Gastrocnemius medialis (tissue), 4 donors: ENCODE measurements around the gene ADGRE1. TPM values are rescaled to one million over a fixed set of nuclear protein-coding genes. Genes with fewer than 3 reads are reported as not detected.

ENCODE experiments used
- ATAC-seq, 2 donors: fragments of 150-250 bp; one replicate each; pipeline ENCODE4 v1.9.1; 2016
- DNase-seq, 2 donors: peaks; one replicate each; pipeline ENCODE4 v3.0.0-alpha.2; 2019
- H3K27ac ChIP-seq, 4 donors: fragments of 200-600 bp; sonication (generic); 1 replicate in 1 of 4; 2 replicates in 3 of 4; pipeline ENCODE4 v1.5.1; 2016 to 2018; ENCODE audit warnings: mild to moderate bottlenecking in 2 of 4, moderate library complexity in 1 of 4
- H3K27me3 ChIP-seq, 3 donors: fragments of 200-600 bp; sonication (generic) in 2 of 3; 1 replicate in 1 of 3; 2 replicates in 2 of 3; pipeline versions ENCODE4 v1.5.1 to v1.6.0; 2016 to 2019; ENCODE audit warnings: mild to moderate bottlenecking in 1 of 3, moderate library complexity in 1 of 3
- H3K36me3 ChIP-seq, 2 donors: fragments of 200-600 bp; sonication (generic) in 1 of 2; one replicate each; pipeline ENCODE4 v1.5.1; 2017 to 2018
- H3K4me1 ChIP-seq, 2 donors: fragments of 200-600 bp; sonication (generic) in 1 of 2; one replicate each; pipeline ENCODE4 v1.5.1; 2016 to 2017; ENCODE audit warnings: mild to moderate bottlenecking in 2 of 2
- H3K4me3 ChIP-seq, 4 donors: fragments of 200-600 bp; sonication (generic) in 3 of 4; 1 replicate in 1 of 4; 2 replicates in 3 of 4; pipeline ENCODE4 v1.5.1; 2016 to 2019; ENCODE audit warnings: mild to moderate bottlenecking in 2 of 4
- H3K9me3 ChIP-seq, 3 donors: fragments of 200-600 bp; sonication (generic) in 2 of 3; 1 replicate in 1 of 3; 2 replicates in 2 of 3; pipeline ENCODE4 v1.5.1; 2016 to 2019
- POLR2A ChIP-seq, 2 donors: fragments of 450-650 bp; IDR thresholded peaks; one replicate each; pipeline ENCODE4 v1.6.1; 2017; ENCODE audit warnings: antibody characterized with exemption in 2 of 2, mild to moderate bottlenecking in 2 of 2, moderate library complexity in 2 of 2
- in situ Hi-C, 4 donors: fragments of 200-750 bp; cut with MboI; loops; one replicate each; pipeline versions ENCODE4 v1.15.0 to v1.8.0; 2017; ENCODE audit warnings: low sequenced_read_pairs in 4 of 4
- intact Hi-C: fragments of 100-400 bp; cut with DNase I; formaldehyde crosslinking; loops from one replicate; pipeline ENCODE4 v1.15.1; 2023; ENCODE audit warnings: low total_unique reads
- total RNA-seq, 4 donors: library from RNA; depleted of rRNA; stranded (reverse); fragments of >200 nt; gene quantifications; one replicate each; pipeline versions ENCODE4 v1.1.0 to v1.2.3, GENCODE V29; 2016
- TF ChIP-seq, protein P1 (sequence below), 5 experiments: fragments of 450-650 bp in 3 of 5; fragments of 200-600 bp in 2 of 5; sonication (generic) in 2 of 5; IDR thresholded peaks in 4 of 5; conservative IDR thresholded peaks in 1 of 5; 1 replicate in 4 of 5; 2 replicates in 1 of 5; pipeline ENCODE4 v1.5.1; 2016 to 2019; ENCODE audit warnings: antibody characterized with exemption in 5 of 5, mild to moderate bottlenecking in 3 of 5, moderate library complexity in 3 of 5

The ADGRE1 gene
- total RNA-seq, 4 donors from 2014 or later = 0.13 to 0.33 TPM; not detected in 2

DNA sequence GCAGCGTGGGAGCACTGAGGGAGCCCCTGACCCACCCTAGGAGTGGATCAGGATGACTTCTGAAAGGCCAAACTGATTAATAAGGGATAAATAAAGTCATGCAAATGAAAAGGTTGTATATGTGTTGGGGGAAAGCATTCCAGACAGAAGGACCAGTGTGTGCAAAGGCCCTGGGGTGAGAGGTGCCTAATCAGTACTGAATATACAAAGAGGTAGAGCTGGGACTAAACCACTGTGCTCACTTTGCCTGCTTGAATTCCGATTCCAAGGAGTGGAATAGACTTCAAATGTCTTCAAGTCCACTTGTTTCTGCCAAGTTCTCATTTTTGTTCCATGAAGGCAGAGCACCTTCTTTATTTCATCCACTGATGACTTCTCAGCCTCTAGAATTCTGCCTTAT is 32.6 kb upstream of the ADGRE1 start:
- Histone ChIP-seq H3K9me3 (no peaks in the 10 kb centered on the region), H3K27ac (no peak overlapping the region), H3K4me3 (no peak overlapping the region), H3K27me3 (no peaks in the 10 kb centered on the region), H3K4me1 (no peaks in the 10 kb centered on the region), H3K36me3 (no peaks in the 10 kb centered on the region)
- in situ Hi-C loops (loop anchor here in 3 of 4 donors (25.0 kb wide), 2 partner anchors 217 to 342 kb away; partner anchors contain the start of gene TUBB4A (in 3 of the 3)), intact Hi-C loops (no loop called here)
- no peak for TF ChIP-seq POLR2A (IDR thresholded peaks at IDR 0.05)
- TF ChIP-seq, protein P1, sequence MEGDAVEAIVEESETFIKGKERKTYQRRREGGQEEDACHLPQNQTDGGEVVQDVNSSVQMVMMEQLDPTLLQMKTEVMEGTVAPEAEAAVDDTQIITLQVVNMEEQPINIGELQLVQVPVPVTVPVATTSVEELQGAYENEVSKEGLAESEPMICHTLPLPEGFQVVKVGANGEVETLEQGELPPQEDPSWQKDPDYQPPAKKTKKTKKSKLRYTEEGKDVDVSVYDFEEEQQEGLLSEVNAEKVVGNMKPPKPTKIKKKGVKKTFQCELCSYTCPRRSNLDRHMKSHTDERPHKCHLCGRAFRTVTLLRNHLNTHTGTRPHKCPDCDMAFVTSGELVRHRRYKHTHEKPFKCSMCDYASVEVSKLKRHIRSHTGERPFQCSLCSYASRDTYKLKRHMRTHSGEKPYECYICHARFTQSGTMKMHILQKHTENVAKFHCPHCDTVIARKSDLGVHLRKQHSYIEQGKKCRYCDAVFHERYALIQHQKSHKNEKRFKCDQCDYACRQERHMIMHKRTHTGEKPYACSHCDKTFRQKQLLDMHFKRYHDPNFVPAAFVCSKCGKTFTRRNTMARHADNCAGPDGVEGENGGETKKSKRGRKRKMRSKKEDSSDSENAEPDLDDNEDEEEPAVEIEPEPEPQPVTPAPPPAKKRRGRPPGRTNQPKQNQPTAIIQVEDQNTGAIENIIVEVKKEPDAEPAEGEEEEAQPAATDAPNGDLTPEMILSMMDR (IDR thresholded peaks at IDR 0.05 in 4 of 5, conservative IDR thresholded peaks at IDR 0.05 in 1 of 5) = no peak
- ATAC-seq = no peak
- DNase-seq = no peak

DNA sequence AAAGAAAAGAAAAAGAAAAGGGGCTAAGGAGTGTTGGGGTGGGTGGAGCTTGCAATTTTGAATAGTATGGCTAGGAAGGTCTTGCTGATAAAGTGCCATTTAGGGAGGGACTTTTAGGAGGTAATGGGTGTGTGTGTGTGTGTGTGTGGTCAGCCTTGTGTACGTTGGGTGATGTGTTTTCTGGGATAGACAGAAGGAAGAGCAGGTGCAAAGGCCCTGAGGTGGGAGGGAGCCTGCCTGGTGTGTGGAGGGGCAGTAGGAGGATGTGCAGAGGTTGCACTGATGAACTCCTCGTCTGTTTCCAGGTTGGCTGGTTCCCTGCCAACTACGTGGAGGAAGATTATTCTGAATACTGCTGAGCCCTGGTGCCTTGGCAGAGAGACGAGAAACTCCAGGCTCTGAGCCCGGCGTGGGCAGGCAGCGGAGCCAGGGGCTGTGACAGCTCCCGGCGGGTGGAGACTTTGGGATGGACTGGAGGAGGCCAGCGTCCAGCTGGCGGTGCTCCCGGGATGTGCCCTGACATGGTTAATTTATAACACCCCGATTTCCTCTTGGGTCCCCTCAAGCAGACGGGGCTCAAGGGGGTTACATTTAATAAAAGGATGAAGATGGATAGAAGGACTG is 30.5 kb upstream of the ADGRE1 start:
- H3K4me3 ChIP-seq = no peak overlapping the region
- ATAC-seq (no peak), DNase-seq (no peak)
- in situ Hi-C loops = loop anchor here in 3 of 4 donors (25.0 kb wide), 2 partner anchors 220 to 345 kb away; partner anchors contain the start of gene TUBB4A (in 3 of the 3)
- no peak overlapping the region for H3K27ac ChIP-seq
- TF ChIP-seq, protein P1 (IDR thresholded peaks at IDR 0.05 in 4 of 5, conservative IDR thresholded peaks at IDR 0.05 in 1 of 5) = no peak
- TF ChIP-seq POLR2A (IDR thresholded peaks at IDR 0.05) = no peak
- H3K36me3 ChIP-seq = no peaks in the 10 kb centered on the region
- H3K27me3 ChIP-seq = no peaks in the 10 kb centered on the region
- H3K4me1 ChIP-seq = no peaks in the 10 kb centered on the region
- no peaks in the 10 kb centered on the region for H3K9me3 ChIP-seq
- intact Hi-C loops = no loop called here

DNA sequence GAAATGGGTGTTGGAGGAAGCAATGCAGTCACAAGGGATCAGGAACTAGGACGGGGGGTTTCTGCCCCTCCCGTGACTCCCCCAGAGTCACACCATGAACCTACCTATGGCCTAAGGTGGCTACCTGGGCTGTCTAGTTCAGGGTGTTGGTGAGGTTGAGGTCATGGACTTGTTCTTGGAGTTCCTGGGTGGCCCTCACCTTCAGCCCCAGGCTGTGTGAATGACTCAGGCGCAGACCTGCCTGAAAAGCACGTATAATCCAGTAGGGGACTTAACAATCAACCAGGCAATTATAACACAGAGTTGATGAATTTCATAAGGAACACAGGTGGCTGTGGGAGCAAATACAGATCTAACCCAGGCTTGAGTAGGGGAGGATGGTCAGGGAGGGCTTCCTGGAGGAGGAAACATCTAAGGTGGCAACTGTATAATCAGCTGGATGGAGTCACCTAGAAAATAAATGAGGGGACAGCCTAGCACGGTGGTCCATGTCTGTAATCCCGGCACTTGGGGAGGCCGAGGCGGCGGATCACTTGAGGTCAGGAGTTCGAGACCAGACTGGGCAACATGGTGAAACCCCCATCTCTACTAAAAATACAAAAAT is 25.6 kb upstream of the ADGRE1 start:
- Histone ChIP-seq H3K4me1 (no peaks in the 10 kb centered on the region), H3K9me3 (no peaks in the 10 kb centered on the region), H3K27ac (no peak overlapping the region), H3K27me3 (no peaks in the 10 kb centered on the region), H3K4me3 (no peak overlapping the region), H3K36me3 (no peaks in the 10 kb centered on the region)
- TF ChIP-seq, protein P1 (IDR thresholded peaks at IDR 0.05 in 4 of 5, conservative IDR thresholded peaks at IDR 0.05 in 1 of 5) = no peak
- TF ChIP-seq POLR2A (IDR thresholded peaks at IDR 0.05) = no peak
- intact Hi-C loops = loop anchor here (2.0 to 5.0 kb wide), 4 partner anchors 109 to 345 kb away; partner anchors contain the start of gene TRIP10
- ATAC-seq = no peak
- in situ Hi-C loops = loop anchor here in 3 of 4 donors (10.0 to 25.0 kb wide), 3 partner anchors 127 to 349 kb away; partner anchors contain the start of genes TUBB4A (in 3 of the 3), GPR108 (in 1 of the 3) and TRIP10 (in 1 of the 3)
- no peak for DNase-seq

DNA sequence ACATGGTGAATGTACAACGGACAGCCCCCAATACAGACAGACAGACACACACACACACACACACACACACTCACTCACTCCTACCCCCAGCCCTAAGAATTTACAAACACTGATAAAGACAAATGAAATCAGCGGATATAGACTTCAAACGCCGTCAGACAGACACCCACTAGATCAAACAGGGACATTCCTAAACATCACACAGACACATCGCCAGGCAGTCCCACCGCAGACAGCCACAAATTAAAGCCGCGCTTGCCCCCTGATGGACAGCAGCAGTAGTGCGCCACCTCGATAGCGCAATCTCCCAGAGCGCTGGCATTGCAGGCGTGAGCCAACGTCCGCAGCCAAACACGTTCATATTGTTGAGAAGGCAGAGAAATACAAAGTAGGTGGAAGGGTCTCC is 24.7 kb upstream of the ADGRE1 start:
- in situ Hi-C loops (loop anchor here in 3 of 4 donors (10.0 to 25.0 kb wide), 3 partner anchors 128 to 350 kb away; partner anchors contain the start of genes TUBB4A (in 3 of the 3), GPR108 (in 1 of the 3) and TRIP10 (in 1 of the 3)), intact Hi-C loops (loop anchor here (2.0 to 5.0 kb wide), 4 partner anchors 110 to 346 kb away; partner anchors contain the start of gene TRIP10)
- Histone ChIP-seq H3K36me3 (no peaks in the 10 kb centered on the region), H3K9me3 (no peaks in the 10 kb centered on the region), H3K4me1 (no peaks in the 10 kb centered on the region), H3K27ac (no peak overlapping the region), H3K27me3 (no peaks in the 10 kb centered on the region), H3K4me3 (peak overlapping the region in 3 of 4 donors; percentile 20 to 39 (median 29))
- TF ChIP-seq POLR2A (IDR thresholded peaks at IDR 0.05) = no peak
- TF ChIP-seq, protein P1 (IDR thresholded peaks at IDR 0.05 in 4 of 5, conservative IDR thresholded peaks at IDR 0.05 in 1 of 5) = peak; percentile 46 to 74 (median 68)
- DNase-seq (peak; percentile 19 to 53), ATAC-seq (peak in 1 of 2 donors; percentile 73)
